ENCODE data around the gene ACVR1B.

DNA sequence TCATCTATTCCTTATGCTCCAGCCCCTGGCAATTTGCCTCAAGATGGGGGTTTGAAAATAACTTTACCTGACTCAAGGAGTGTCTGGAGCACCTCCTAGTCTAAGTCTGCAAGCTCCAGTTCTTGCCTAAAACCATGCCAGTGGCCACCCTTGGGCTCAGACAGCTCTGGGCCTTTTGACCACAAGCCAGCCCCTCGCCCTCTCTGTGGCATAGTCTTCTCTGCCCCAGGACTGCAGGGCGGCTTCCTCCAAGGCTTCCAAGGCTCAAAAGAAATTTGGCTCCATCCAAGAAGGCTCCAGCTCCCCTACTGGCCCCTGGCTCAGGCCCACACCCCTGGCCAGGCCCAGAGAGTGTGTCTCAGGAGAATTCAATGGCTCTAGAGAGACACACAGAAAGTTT, 29.4 kb upstream of the ACVR1B start:
- TF ChIP-seq, protein P1, sequence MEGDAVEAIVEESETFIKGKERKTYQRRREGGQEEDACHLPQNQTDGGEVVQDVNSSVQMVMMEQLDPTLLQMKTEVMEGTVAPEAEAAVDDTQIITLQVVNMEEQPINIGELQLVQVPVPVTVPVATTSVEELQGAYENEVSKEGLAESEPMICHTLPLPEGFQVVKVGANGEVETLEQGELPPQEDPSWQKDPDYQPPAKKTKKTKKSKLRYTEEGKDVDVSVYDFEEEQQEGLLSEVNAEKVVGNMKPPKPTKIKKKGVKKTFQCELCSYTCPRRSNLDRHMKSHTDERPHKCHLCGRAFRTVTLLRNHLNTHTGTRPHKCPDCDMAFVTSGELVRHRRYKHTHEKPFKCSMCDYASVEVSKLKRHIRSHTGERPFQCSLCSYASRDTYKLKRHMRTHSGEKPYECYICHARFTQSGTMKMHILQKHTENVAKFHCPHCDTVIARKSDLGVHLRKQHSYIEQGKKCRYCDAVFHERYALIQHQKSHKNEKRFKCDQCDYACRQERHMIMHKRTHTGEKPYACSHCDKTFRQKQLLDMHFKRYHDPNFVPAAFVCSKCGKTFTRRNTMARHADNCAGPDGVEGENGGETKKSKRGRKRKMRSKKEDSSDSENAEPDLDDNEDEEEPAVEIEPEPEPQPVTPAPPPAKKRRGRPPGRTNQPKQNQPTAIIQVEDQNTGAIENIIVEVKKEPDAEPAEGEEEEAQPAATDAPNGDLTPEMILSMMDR (IDR thresholded peaks at IDR 0.05) = no peak
- no peak for TF ChIP-seq POLR2A (IDR thresholded peaks at IDR 0.05)
